ENCODE results near the gene AKR1C3.

Gene AKR1C3

DNA sequence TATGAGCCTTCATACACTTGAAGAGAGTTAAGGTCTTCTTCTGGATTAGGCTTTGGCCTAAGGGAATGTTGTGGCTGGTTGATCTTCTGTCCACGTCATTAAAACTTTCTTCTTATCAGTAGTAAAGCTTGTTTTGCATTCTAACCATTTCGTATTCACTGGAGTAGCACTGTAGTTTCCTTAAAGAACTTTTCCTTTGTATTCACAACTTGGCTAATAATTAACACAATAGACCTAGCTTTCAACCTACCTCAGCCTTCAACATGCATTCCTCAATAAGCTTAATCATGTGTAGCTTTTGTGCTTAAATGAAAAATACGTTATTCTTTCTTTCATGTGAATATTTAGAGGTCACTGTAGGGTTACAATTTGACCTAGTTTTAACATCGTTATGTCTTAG lies 48.0 kb downstream of the AKR1C3 start:
- DNase-seq (ENCODE audit: low read depth): no peak

DNA sequence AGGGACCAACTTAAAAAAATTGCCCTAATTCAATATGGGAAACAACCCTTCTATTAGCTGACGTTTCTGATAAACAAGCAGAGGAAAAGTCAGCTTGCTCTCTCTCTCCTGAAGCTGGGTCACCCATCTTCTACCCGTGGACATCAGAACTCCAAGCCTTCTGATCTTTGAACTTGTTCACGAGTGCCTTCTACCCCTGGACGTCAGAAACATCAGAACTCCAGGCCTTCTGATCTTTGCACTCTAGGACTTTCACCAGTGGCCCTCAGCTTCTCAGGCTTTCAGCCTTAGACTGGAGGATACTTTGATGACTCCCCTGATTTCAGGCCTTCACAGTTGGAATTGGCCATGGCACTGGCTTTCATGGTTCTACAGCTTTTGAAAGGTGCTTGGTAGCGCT lies 48.9 kb downstream of the AKR1C3 start:
- no peak for DNase-seq (ENCODE audit: low read depth)

DNA sequence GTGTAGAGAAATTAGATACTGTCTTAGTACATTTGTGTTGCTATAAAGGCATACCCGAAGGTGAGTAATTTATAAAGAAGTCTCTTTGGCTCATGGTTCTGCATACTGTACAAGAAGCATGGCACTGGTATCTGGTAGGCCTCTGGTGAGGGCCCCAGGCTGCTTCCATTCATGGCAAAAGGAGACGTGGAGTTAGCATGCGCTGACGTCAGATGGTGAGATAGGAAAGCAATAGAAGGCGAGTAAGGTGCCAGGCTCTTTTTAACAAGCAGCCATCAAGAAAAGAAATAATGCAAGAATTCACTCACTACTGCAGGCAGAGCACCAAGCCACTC lies 52.7 kb downstream of the AKR1C3 start:
- no peak for DNase-seq (ENCODE audit: low read depth)

DNA sequence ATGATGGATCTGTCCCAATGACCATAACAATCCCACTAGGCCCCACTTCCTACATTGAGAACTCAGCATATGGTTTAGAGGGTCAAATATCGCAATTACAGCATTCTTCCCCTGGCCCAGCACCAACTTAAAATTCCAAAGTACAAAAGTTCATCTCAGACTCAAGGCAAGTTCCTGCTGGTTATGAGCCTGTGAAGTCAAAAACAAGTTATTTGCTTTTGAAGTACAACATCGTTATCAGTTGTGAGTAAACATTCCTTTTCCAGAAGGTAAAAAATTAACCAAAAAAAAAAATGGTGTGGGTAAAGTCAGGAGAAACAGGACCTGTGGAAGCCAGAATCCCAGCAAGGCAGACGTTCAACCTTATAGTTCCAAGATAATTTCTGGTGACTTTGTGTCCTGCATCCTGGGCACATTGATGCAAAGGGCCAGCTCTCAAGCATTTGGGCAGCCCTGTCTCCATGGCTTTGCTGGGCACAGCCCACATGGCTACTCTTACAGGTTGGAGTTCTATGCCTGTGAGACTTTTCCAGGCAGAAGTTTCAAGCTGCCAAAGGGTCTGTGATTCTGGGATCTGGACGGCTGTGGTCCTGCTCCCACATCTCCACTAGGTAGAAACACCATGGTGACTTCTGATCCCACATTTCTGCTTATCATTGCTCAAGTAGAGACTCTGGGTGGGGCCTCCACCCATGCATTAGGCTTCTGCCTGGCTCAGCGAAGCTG lies 53.2 kb downstream of the AKR1C3 start:
- DNase-seq (ENCODE audit: low read depth): no peak

DNA sequence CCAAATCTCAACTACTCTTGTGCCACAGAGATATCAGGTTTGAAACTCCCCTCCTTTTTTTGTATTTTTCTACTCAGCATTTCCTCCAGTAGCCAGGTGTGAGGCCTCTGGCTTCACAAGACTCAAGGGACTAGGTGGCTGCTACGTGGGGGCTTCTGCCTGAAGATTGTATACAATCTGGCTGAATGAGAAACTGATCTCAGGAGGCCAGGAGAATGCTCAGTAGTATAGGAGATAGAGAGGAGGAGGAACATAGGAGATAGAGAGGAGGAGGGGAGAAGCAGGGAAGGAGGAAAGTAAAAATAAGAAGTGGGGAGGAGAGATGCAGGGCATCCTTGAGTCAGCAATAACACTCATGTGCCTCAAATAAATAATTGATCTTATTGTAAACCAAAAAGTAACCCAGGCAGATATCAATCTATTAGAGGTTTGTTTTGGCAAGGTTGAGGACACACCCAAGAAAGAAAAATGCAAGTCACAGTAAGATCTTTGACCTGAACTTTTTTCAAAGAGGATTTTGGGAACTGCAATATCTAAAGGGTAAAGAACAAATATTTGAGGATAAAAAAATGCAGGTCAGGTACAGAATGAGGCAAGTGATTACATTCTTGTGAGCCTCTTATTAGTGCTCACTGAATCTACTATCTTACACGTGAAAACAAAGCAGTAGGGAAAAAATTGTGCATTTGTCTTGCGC lies 53.9 kb downstream of the AKR1C3 start:
- DNase-seq (ENCODE audit: low read depth): no peak

DNA sequence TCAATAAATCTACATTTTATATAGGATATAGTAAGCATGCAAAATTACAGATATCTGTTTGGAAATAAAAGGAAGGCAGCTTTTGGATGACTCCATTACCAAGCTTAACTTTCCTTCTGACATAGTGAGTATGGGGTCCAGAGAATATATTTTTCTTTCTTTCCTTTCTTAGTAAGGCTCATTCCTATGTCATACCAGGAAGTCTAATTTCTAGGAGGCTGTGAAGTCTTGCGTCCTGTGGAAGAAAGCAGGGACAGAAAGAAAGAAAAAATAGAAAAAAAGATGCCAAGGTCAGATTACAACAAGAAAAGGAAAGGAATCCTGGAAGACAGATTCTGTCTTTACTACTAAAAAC lies 54.4 kb downstream of the AKR1C3 start:
- no peak for DNase-seq (ENCODE audit: low read depth)

DNA sequence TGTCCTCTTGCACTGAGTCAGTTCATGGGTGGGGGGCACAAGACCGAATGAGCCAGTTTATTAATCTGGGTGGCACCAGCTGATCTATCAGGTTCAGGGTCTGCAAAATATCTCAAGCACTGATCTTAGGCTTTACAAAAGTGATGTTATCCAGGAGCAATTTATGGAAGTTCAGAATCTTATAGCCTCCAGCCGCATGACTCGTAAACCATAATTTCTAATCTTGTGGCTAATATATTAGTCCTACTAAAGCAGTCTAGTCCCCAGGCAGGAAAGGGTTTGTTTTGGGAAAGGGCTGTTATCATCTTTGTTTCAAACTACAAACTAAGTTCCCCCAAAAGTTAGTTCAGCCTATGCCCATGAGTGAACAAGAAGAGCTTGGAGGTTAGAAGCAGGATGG lies 56.9 kb downstream of the AKR1C3 start:
- DNase-seq (ENCODE audit: low read depth): no peak

DNA sequence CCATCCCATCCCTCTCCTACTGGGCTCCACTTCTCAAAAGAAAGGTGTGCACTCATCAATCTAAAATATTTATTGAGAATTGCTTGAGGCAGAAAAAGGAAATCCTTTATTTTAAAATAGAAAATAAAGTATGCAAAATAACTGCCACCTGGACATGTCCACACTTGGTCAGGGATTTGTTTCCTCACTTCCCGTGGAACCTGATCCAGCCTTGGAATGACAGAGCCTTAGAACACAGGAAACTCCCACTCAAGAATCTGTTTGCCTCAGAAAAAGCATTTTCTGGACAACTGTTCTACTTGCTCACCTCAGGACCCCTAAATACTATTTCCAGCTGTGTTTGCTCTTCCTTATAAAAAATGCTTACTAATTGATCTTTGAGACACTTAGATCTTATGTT lies 61.7 kb downstream of the AKR1C3 start:
- no peak for DNase-seq (ENCODE audit: low read depth)

Measured in non-pigmented ciliary epithelial cell (primary cell).